GM19463 (cell line): ENCODE data around the gene RCL1.

ENCODE experiments used
- ATAC-seq: cut with Tn5 transposase; IDR thresholded peaks from one replicate; pipeline ENCODE4 v1.9.1; 2021; ENCODE audit warnings: mild to moderate bottlenecking, moderate library complexity; ENCODE audit not compliant: unreplicated experiment

RCL1 gene

DNA sequence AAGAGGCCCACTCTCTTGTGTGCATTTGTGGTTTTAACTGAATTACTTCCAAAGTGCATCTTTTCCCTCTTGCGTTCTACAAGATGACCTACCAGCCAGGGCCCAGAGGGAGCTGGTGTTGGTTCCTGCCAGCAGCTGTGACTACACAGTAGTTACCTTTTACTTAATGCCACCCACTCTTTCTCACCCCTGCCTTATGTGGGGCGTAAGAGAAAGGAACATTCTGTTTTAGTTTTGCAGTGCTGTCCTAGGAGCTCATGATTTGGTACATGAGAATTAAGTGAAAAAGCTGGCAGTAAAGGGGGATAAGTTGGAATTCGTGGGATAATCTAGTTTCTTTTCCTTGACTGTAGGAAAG lies 45.4 kb downstream of the RCL1 start:
- peak; percentile 78 for ATAC-seq

- no peak for ATAC-seq
Observed at GRCh38 chr9:4839470-4839912, 46.7 kb downstream of the RCL1 start.

DNA sequence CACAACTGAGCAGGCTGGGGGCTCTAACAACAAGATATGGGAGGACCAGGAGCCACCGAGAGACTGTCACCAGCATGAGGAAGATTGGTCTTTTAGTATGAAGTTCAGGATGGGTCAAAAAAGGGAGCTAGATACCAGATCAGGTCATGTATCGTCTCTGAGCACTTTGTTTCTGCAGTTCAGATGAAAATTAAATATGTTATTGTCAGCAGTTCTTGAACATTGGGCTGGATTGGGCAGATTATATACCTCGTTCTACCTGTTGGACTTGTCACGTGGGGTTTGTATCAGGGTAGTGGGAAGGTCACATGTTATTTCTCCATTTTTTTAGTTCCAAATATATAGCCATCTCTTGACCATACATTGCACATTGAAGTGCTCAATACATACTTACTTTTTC lies 47.3 kb downstream of the RCL1 start:
- no peak for ATAC-seq

- ATAC-seq: no peak
Observed at GRCh38 chr9:4842213-4842612, 49.5 kb downstream of the RCL1 start.

GRCh38 chr9:4842734-4843133 lies 50.0 kb downstream of the RCL1 start:
- no peak for ATAC-seq

DNA sequence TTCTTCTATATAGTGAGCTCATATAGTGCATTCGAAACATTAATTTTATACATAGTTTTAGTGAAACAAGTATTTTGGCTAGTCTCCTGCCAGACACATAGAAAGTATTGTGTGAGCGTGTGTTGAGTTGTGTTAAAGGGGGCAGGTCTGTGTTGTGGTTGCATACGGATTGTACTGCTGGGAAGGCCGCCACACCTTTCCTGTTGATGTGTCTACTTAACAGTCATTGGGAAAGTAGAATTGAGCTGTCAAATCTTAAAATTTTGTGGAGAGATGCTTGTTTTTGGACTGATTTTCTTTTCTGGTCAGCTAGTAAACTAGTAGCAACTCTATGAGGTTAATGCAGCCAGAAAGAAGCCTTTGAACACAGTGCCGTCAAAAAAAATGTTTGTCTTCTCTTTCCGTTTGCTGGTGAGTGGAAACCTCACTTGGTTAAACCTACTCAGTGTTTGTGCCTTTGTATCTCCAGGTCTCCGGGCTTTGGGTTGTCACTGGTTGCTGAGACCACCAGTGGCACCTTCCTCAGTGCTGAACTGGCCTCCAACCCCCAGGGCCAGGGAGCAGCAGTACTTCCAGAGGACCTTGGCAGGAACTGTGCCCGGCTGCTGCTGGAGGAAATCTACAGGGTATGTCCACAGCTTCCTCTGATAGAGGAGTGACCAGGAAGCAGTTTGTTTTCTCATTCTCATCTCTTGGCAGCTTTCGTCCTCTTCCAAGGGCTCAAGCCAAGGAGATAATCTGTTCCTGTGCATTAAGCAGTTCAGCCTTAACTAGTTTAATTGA lies 51.5 kb downstream of the RCL1 start:
- ATAC-seq: no peak

GRCh38 chr9:4849369-4849768 lies 56.6 kb downstream of the RCL1 start:
- no peak for ATAC-seq

DNA sequence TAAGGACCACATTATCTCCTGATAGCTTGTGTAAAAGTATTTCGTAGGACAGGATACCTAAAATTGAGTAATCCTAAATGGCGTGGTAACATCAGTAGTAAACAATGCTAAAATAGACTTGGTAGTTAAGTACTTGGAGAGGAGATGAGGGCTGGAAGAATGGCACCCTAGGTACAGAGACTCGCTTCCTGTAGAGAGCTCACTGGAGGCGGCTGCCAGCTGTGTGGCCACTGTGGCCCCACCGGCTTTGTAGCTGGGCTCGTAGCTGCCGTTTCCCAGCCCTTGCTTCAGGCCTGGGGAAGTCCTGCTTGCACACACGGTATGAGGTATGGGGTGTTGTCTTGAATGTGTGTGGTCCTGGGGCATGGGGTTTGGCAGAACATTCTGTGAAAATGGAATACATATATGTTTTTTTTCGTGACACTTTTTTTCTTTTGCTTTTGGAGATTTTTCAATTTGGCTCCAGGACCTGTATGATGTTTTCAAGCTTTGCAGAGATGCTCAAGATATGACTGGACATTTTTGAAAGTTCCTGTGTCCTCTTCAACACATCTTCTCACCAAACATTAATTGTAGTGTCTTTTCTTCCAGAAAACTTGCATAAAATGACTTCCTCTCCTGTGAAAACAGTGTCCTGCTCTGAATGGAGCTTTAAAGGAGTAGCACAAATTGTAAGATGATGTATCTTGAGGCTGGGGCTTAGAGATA lies 58.0 kb downstream of the RCL1 start:
- no peak for ATAC-seq

- no peak for ATAC-seq
Observed at GRCh38 chr9:4852419-4852818, 59.7 kb downstream of the RCL1 start.

GRCh38 chr9:4854265-4854590 lies 61.5 kb downstream of the RCL1 start:
- ATAC-seq: no peak

DNA sequence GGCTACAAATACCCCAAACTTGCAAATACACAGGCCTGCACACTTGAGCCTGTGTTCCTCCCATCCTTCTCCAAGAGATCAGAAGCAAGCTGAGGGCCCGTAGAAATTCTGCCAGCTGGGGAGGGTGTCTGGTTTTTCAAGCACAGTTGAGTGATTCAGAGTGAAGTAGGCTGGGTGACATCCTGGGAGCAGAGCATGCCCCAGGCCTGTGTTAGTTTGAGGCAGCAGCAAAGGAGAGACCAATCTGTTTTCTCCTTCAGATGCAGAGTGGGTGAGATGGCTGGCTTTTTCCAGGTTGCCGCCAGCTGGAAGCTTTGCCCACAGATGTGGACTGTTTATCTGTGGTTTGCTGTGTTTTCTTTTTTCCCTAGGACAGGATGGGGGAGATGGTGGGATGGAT lies 63.1 kb downstream of the RCL1 start:
- ATAC-seq: no peak

- no peak for ATAC-seq
Observed at GRCh38 chr9:4857163-4857810, 64.5 kb downstream of the RCL1 start.

DNA sequence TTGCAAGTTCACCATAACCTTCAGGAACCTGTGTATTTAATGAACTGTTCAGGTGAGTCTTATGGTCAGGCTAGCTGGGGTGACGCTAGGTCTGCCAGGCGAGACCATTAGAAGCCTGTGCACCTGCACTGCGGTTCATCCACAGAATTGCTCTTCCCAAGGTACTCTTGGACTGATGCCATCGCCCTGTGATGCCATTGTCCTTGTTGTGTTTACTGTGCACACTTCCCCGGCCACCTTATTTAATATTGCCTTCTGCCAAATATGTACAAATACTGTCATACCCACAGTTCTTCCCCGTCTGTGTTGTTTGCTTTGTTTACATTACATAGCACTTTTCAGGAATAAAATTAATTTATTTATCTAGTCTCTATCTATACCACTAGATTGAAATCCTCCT lies 66.3 kb downstream of the RCL1 start:
- ATAC-seq: no peak

GRCh38 chr9:4860383-4860782 lies 67.6 kb downstream of the RCL1 start:
- no peak for ATAC-seq

- no peak for ATAC-seq
Observed at GRCh38 chr9:4861145-4861544, 68.4 kb downstream of the RCL1 start.

- no peak for ATAC-seq
Observed at GRCh38 chr9:4861736-4862451, 69.2 kb downstream of the RCL1 start.

- ATAC-seq: no peak
Observed at GRCh38 chr9:4862506-4863250, 69.9 kb downstream of the RCL1 start.

DNA sequence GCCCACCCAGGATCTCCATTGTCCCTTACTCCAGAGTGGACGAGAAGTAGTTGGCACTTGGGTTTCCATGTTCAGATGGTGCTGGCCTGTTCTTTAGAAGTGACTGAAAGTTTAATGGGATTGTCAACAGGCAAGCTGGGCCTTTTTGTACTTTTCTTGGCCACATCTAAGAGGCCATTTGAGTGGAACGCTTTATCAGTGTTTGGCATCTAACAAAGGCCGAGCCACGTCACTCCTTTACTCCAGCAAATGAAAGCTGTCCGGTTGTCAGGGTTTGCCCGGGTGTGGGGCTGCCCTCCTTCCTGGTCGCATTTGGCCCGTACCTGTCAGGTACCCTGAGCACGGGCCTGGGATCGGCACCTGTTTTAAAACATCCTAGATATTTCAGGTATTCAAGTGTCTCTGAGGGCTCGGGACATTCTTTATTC lies 71.5 kb downstream of the RCL1 start:
- ATAC-seq: no peak

GRCh38 chr9:4864698-4865097 lies 72.0 kb downstream of the RCL1 start:
- ATAC-seq: no peak

- ATAC-seq: no peak
Observed at GRCh38 chr9:4865681-4866080, 72.9 kb downstream of the RCL1 start.
